Measurements from ENCODE around the gene ATG13.

ATG13 gene

GRCh38 chr11:46722566-46723358 lies 105.4 kb downstream of the ATG13 start:
- no peak for DNase-seq (ENCODE audit: low read depth in 2 of 2, low spot score in 1 of 2)

GRCh38 chr11:46723359-46723680 lies 106.0 kb downstream of the ATG13 start:
- DNase-seq (ENCODE audit: low read depth in 2 of 2, low spot score in 1 of 2): no peak

GRCh38 chr11:46724088-46724487 lies 106.7 kb downstream of the ATG13 start:
- DNase-seq (ENCODE audit: low read depth in 2 of 2, low spot score in 1 of 2): no peak

Measured in stimulated activated CD8-positive, alpha-beta memory T cell treated with anti-CD3 and anti-CD28 coated beads, Interleukin-4, amount 100 ng/mL, for 1 hour (primary cell).